ENCODE measurements around the gene TWF2.

GRCh38 chr3:52259035-52259434 is 20.1 kb upstream of the TWF2 start:
- TF ChIP-seq CTCF (IDR thresholded peaks at IDR 0.05; ENCODE audit: low read length) (no peak), EZH2 (IDR thresholded peaks at IDR 0.05; ENCODE audit: borderline replicate concordance, low read length) (no peak)

Data from OCI-LY1 (cell line).